HEK293T (cell line): ENCODE data around the gene ATG4A.

Source experiments
- CTCF ChIA-PET: fragments of 350-600 bp; formaldehyde crosslinking; extraction: SDS; loops from one replicate; lab custom pipeline; 2021; ENCODE audit warnings: antibody characterized with exemption, inconsistent platforms; lab: Yijun Ruan, JAX
- POLR2A ChIA-PET: fragments of 350-600 bp; formaldehyde crosslinking; extraction: SDS; loops from one replicate; lab custom pipeline; 2020; ENCODE audit warnings: antibody characterized with exemption, inconsistent platforms; lab: Yijun Ruan, JAX
- DNase-seq: peaks from one replicate; pipeline ENCODE4 v3.0.0; 2012; ENCODE audit warnings: mixed read lengths; ENCODE audit errors: extremely low spot score
- ARNT ChIP-seq: fragments of 450-650 bp; IDR thresholded peaks from 2 replicates; pipeline ENCODE4 v1.6.1; 2017; ENCODE audit warnings: mild to moderate bottlenecking
- BHLHE40 ChIP-seq: fragments of 450-650 bp; IDR thresholded peaks from 2 replicates; pipeline ENCODE4 v1.6.1; 2016; ENCODE audit warnings: mild to moderate bottlenecking, moderate library complexity, borderline replicate concordance
- CTBP1 ChIP-seq: fragments of 450-650 bp; IDR thresholded peaks from 2 replicates; pipeline ENCODE4 v1.6.1; 2016; ENCODE audit warnings: borderline replicate concordance
- ELF4 ChIP-seq: fragments of 450-650 bp; IDR thresholded peaks from 2 replicates; pipeline ENCODE4 v1.6.1; 2017; ENCODE audit warnings: antibody characterized with exemption
- FOXA1 ChIP-seq: fragments of 450-650 bp; IDR thresholded peaks from 2 replicates; pipeline ENCODE4 v1.6.1; 2016; ENCODE audit warnings: mild to moderate bottlenecking
- FOXK2 ChIP-seq: fragments of 450-650 bp; IDR thresholded peaks from 2 replicates; pipeline ENCODE4 v1.6.1; 2016; ENCODE audit warnings: mild to moderate bottlenecking
- FOXM1 ChIP-seq: fragments of 450-650 bp; IDR thresholded peaks from 2 replicates; pipeline ENCODE4 v1.6.1; 2017; ENCODE audit warnings: mild to moderate bottlenecking, borderline replicate concordance
- HDGF ChIP-seq: fragments of 450-650 bp; IDR thresholded peaks from 2 replicates; pipeline ENCODE4 v1.6.1; 2017; ENCODE audit warnings: antibody characterized with exemption, borderline replicate concordance
- L3MBTL2 ChIP-seq: fragments of 450-650 bp; conservative IDR thresholded peaks from 2 replicates; pipeline ENCODE4 v1.6.1; 2016; ENCODE audit warnings: mild to moderate bottlenecking
- LEF1 ChIP-seq: fragments of 450-650 bp; IDR thresholded peaks from 2 replicates; pipeline ENCODE4 v1.6.1; 2017; ENCODE audit warnings: mild to moderate bottlenecking, borderline replicate concordance
- NFRKB ChIP-seq: fragments of 450-650 bp; IDR thresholded peaks from 2 replicates; pipeline ENCODE4 v1.6.1; 2016; ENCODE audit warnings: mild to moderate bottlenecking, moderate library complexity
- PKNOX1 ChIP-seq: fragments of 450-650 bp; IDR thresholded peaks from 2 replicates; pipeline ENCODE4 v1.6.1; 2016
- SP1 ChIP-seq: fragments of 450-650 bp; IDR thresholded peaks from 2 replicates; pipeline ENCODE4 v1.6.1; 2017
- SUZ12 ChIP-seq: fragments of 450-650 bp; IDR thresholded peaks from 2 replicates; pipeline ENCODE4 v1.6.1; 2016; ENCODE audit warnings: mild to moderate bottlenecking
- TARDBP ChIP-seq: fragments of 450-650 bp; IDR thresholded peaks from 2 replicates; pipeline ENCODE4 v1.6.1; 2016
- ZNF384 ChIP-seq: fragments of 450-650 bp; IDR thresholded peaks from 2 replicates; pipeline ENCODE4 v1.6.1; 2016

The ATG4A gene

GRCh38 chrX:108160309-108160708 lies 68.7 kb downstream of the ATG4A start:
- POLR2A ChIA-PET = no interaction called here
- TF ChIP-seq TARDBP = no peak
- TF ChIP-seq ELF4 = no peak
- TF ChIP-seq SP1 = no peak
- no peak for TF ChIP-seq BHLHE40
- TF ChIP-seq ZNF384 = no peak
- no peak for TF ChIP-seq NFRKB
- no peak for TF ChIP-seq ARNT
- TF ChIP-seq SUZ12 = no peak
- TF ChIP-seq L3MBTL2 = no peak
- TF ChIP-seq PKNOX1 = no peak
- no peak for TF ChIP-seq LEF1
- CTCF ChIA-PET = interaction anchor here (0.8 kb wide), 1 partner anchor 144 kb away, joined by 3 read pairs; no protein-coding TSS in a partner anchor

GRCh38 chrX:108162265-108162664 lies 70.7 kb downstream of the ATG4A start:
- CTCF ChIA-PET = no interaction called here
- POLR2A ChIA-PET = no interaction called here
- TF ChIP-seq BHLHE40 = no peak
- no peak for TF ChIP-seq HDGF
- TF ChIP-seq L3MBTL2 = no peak
- no peak for TF ChIP-seq FOXK2
- TF ChIP-seq ARNT = no peak
- TF ChIP-seq FOXA1 = no peak
- DNase-seq = no peak

More at GRCh38 chrX:108160309-108160708, 68.7 kb downstream of the ATG4A start:
- no peak for DNase-seq

DNA sequence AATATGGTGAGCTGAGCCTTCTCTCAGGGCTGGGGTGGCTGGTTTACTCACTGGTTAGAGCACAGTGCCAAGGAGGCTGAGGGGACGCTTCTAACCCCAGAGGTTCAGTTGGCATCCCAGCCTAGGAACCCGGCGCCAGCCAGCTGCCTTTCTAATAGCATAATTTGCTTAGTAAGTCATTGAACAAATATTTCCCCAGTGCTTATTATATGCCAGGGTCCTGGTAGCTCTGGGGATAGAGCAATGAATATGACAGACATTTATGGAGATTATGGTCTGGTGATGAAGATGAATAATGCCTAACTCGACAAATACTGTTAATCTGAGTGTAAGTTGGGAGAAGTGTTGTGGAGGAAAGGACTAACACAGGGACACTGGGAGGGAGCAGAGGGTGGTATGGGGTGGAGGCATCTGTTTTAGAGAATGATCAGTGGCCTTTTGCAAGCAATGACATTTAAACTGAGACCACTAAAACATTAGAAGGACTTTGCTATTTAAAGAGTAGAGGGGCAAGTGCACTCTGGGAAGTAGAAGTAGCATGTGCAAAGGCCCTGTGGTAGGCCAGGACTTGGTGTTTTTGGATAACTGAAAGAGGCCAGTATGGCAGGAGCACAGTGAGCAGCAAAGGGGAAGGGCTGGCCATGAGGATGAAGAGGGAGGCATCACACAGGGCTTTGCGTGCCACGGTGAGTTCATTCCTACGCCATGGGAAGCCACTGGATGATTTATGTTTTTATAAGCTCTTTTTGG lies 71.9 kb downstream of the ATG4A start:
- CTCF ChIA-PET = no interaction called here
- 0 out of 2 replicates have a peak, but pooled peaks have one; percentile 10 for TF ChIP-seq PKNOX1
- TF ChIP-seq LEF1 = no peak
- POLR2A ChIA-PET = no interaction called here
- no peak for DNase-seq

GRCh38 chrX:108165383-108166111 lies 74.0 kb downstream of the ATG4A start:
- POLR2A ChIA-PET = no interaction called here
- CTCF ChIA-PET = interaction anchor here (0.5 to 1.1 kb wide), 5 partner anchors 9 to 958 kb away, joined by 3 to 4 read pairs (median 3); no protein-coding TSS in a partner anchor
- no peak for TF ChIP-seq L3MBTL2
- TF ChIP-seq ELF4 = no peak
- no peak for TF ChIP-seq CTBP1
- DNase-seq = peak; percentile 74

DNA sequence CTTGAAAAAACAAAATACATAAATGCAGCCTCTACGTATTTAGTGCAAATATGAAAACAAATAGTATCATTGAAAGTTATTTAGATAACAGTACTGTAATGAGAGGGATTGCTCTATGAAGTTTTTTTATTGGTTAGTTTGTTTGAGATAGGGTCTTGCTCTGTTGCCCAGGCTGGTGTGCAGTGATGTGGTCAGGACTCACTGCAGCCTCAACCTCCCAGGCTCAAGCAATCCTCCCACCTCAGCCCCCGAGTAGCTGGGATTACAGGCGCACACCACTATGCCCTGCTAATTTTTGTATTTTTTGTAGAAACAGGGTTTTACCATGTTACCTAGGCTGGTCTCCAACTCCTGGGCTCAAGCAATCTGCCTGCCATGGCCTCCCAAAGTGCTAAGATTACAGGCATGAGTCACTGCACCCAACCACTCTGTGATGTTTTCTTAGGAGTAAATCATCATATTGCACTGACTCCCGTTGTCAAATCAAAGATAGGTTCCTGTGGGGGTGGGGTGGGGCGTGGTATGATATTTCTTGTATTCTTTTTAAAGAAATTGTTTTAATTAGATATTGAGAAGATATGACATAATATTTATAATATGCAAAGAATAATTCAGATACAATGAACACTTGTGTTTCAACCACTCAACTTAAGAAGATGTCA lies 75.8 kb downstream of the ATG4A start:
- no peak for DNase-seq
- ChIA-PET POLR2A (no interaction called here), CTCF (interaction anchor here (0.7 to 1.4 kb wide), 2 partner anchors 10 to 1221 kb away, joined by 4 read pairs; no protein-coding TSS in a partner anchor)
- TF ChIP-seq LEF1 (no peak), PKNOX1 (peak; percentile 85), HDGF (no peak)

DNA sequence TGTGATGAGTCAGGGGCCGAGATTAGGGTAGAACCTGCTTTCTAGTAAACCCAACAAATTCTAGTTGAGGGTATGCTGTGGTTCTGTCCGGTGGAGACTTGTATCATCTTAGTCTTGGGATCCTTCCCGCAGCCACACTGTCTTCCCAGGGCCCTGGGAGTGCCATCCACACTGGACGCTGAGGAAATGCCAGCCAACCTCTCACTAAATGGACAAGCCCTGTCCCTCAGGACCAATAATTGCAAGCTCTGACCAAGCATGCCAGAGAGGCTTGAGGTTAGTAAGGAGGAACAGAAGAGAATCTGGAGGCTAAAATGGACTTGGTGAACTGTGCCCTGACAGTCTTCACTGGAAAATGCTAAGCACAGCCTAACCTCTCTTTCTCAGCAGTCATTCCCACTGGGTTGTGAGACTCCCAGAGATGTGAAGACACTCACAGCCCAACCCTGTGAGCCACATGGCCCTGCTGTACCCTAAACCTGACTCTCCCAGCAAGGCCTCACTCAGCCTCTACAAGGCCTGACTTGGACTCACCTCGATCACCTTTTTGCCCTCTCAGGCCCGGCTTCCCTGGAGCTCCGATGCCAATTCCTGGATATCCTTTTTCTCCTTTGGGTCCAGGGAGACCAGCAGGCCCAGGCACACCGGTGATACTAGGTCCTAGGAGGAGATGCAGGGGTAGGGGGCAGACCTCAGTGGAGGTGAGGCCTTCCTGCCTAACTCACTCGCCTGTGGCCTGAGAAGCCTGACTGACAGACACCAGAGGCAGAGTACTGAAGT lies 77.6 kb downstream of the ATG4A start:
- ChIA-PET CTCF (no interaction called here), POLR2A (no interaction called here)
- no peak for DNase-seq
- no peak for TF ChIP-seq BHLHE40

GRCh38 chrX:108169768-108170167 lies 78.2 kb downstream of the ATG4A start:
- CTCF ChIA-PET = no interaction called here
- POLR2A ChIA-PET = no interaction called here
- no peak for DNase-seq
- TF ChIP-seq LEF1 (no peak), ZNF384 (no peak), TARDBP (no peak), HDGF (no peak), L3MBTL2 (no peak), PKNOX1 (no peak), SP1 (no peak), FOXA1 (no peak), CTBP1 (no peak), BHLHE40 (no peak), NFRKB (no peak), ELF4 (no peak), ARNT (no peak), SUZ12 (no peak), FOXM1 (no peak), FOXK2 (no peak)
